ENCODE results near the gene MIPOL1. TPM values are rescaled to one million over a fixed set of nuclear protein-coding genes. Genes with fewer than 3 reads are reported as not detected.
A peak's percentile ranks its signal among the peaks of the same experiment; 100 is the strongest.

MIPOL1 gene
- total and polyA plus RNA-seq, 2 of the 13 experiments (the other 11 are each of a cell fraction or from before 2014, with no cell fraction given), result 8.6 to 34.2 TPM

- TF ChIP-seq KLF6 (CRISPR knock-in tag; IDR thresholded peaks at IDR 0.05), result no peak
- no peak for TF ChIP-seq ZNF362 (CRISPR knock-in tag; IDR thresholded peaks at IDR 0.05; ENCODE audit: borderline replicate concordance)
- TF ChIP-seq ZNF773 (CRISPR knock-in tag; IDR thresholded peaks at IDR 0.05; ENCODE audit: borderline replicate concordance), result no peak
- no peak for TF ChIP-seq PTBP1 (IDR thresholded peaks at IDR 0.05; ENCODE audit: low read depth, low read length, poor library complexity, severe bottlenecking)
- no peak for TF ChIP-seq ZNF766 (CRISPR knock-in tag; IDR thresholded peaks at IDR 0.05; ENCODE audit: borderline replicate concordance)
- TF ChIP-seq ATM (IDR thresholded peaks at IDR 0.05; ENCODE audit: borderline replicate concordance), result no peak
- TF ChIP-seq ZSCAN29 (CRISPR knock-in tag; conservative IDR thresholded peaks at IDR 0.05), result no peak; the same call in 1 of the 2 replicates
- TF ChIP-seq RXRB (CRISPR knock-in tag; IDR thresholded peaks at IDR 0.05; ENCODE audit: borderline replicate concordance), result no peak; the same call in 1 of the 2 replicates
- no peak for TF ChIP-seq ZMAT3 (CRISPR knock-in tag; conservative IDR thresholded peaks at IDR 0.05)
- TF ChIP-seq KLF15 (CRISPR knock-in tag; IDR thresholded peaks at IDR 0.05; ENCODE audit: borderline replicate concordance), result no peak
- 0 out of 2 replicates have a peak, but pooled peaks have one; percentile 2 for TF ChIP-seq THYN1 (CRISPR knock-in tag; IDR thresholded peaks at IDR 0.05; ENCODE audit: borderline replicate concordance, low read depth)
- TF ChIP-seq ZNF558 (CRISPR knock-in tag; IDR thresholded peaks at IDR 0.05; ENCODE audit: borderline replicate concordance), result no peak
- 0 out of 2 replicates have a peak, but pooled peaks have one; percentile 38 for TF ChIP-seq ARID3A (IDR thresholded peaks at IDR 0.05; ENCODE audit: low read depth, low read length)
- no peak for TF ChIP-seq ZNF367 (CRISPR knock-in tag; IDR thresholded peaks at IDR 0.05; ENCODE audit: borderline replicate concordance)
- no peak for TF ChIP-seq HNRNPK (IDR thresholded peaks at IDR 0.05; ENCODE audit: low read depth, low read length, poor library complexity, severe bottlenecking)
- TF ChIP-seq CREM (IDR thresholded peaks at IDR 0.05), result no peak
- TF ChIP-seq CREM (CRISPR knock-in tag; IDR thresholded peaks at IDR 0.05), result no peak
- peak; percentile 11; the same call in 1 of the 2 replicates for TF ChIP-seq NCOA1 (CRISPR knock-in tag; IDR thresholded peaks at IDR 0.05)
- no peak for TF ChIP-seq RARG (CRISPR knock-in tag; IDR thresholded peaks at IDR 0.05; ENCODE audit: low read depth)
- no peak for TF ChIP-seq EED (CRISPR knock-in tag; IDR thresholded peaks at IDR 0.05)
- 0 out of 2 replicates have a peak, but pooled peaks have one; percentile 5 for TF ChIP-seq PAWR (CRISPR knock-in tag; IDR thresholded peaks at IDR 0.05; ENCODE audit: borderline replicate concordance)
- no peak for TF ChIP-seq ZBTB39 (CRISPR knock-in tag; IDR thresholded peaks at IDR 0.05)
- no peak for TF ChIP-seq ZNF670 (CRISPR knock-in tag; IDR thresholded peaks at IDR 0.05; ENCODE audit: borderline replicate concordance)
- TF ChIP-seq ZFAT (CRISPR knock-in tag; conservative IDR thresholded peaks at IDR 0.05), result no peak
- no peak for TF ChIP-seq SOX6 (IDR thresholded peaks at IDR 0.05)
- TF ChIP-seq SOX6 (CRISPR knock-in tag; IDR thresholded peaks at IDR 0.05), result no peak; the same call in 1 of the 2 replicates
- no peak for TF ChIP-seq KDM4B (CRISPR knock-in tag; IDR thresholded peaks at IDR 0.05)
- TF ChIP-seq KDM6A (CRISPR knock-in tag; IDR thresholded peaks at IDR 0.05; ENCODE audit: low read depth), result no peak
These were observed 390.9 kb downstream of the MIPOL1 start (continued) for GRCh38 chr14:37588667-37588955.
